IMR-90 (cell line): ENCODE data around the gene FANCL. TPM values are rescaled to one million over a fixed set of nuclear protein-coding genes. Genes with fewer than 3 reads are reported as not detected.

Experiments
- ATAC-seq: fragments of 200-7000 bp; cut with Tn5 transposase; 2 replicates; pipeline ENCODE4 v1.9.1; 2020; ENCODE audit warnings: low read depth, mild to moderate bottlenecking, moderate library complexity
- BruUV-seq: library from RNA; stranded (reverse); fragments of 400-500 nt; replicated peaks from 2 replicates; lab custom pipeline; 2021; lab: Mats Ljungman, UMichigan
- CTCF ChIA-PET: fragments of 300-600 bp; formaldehyde crosslinking; extraction: SDS; loops from one replicate; lab custom pipeline; 2021; ENCODE audit warnings: antibody characterized with exemption; lab: Yijun Ruan, JAX
- POLR2A ChIA-PET: fragments of 300-600 bp; sonication (Branson Sonifier 250); formaldehyde crosslinking; loops from one replicate; lab custom pipeline; 2022; ENCODE audit warnings: antibody characterized with exemption; ENCODE audit not compliant: unreplicated experiment; lab: Charles Lee
- DNase-seq: peaks from one replicate; pipeline ENCODE4 v3.0.0; 2013
- H2AFZ ChIP-seq: replicated peaks from 2 replicates; pipeline ENCODE3; 2013; ENCODE audit warnings: low read length, mild to moderate bottlenecking; ENCODE audit not compliant: poor library complexity
- H2AK5ac ChIP-seq: 2 replicates; pipeline ENCODE4 v1.6.1; 2013; ENCODE audit warnings: low read depth, low read length, inconsistent platforms
- H2AK9ac ChIP-seq: replicated peaks from 2 replicates; pipeline ENCODE3; 2013; ENCODE audit warnings: mild to moderate bottlenecking, low read depth, low read length, moderate library complexity; ENCODE audit not compliant: poor library complexity
- H2BK120ac ChIP-seq: 2 replicates; pipeline ENCODE4 v1.6.1; 2013; ENCODE audit warnings: low read depth, low read length, inconsistent platforms
- H2BK15ac ChIP-seq: 3 replicates; pipeline ENCODE4 v1.6.1; 2013; ENCODE audit warnings: low read depth, low read length, inconsistent platforms
- H2BK20ac ChIP-seq: 2 replicates; pipeline ENCODE4 v1.6.1; 2013; ENCODE audit warnings: low read depth, mild to moderate bottlenecking, inconsistent platforms, low read length, moderate library complexity
- H2BK5ac ChIP-seq: 2 replicates; pipeline ENCODE4 v1.6.1; 2013; ENCODE audit warnings: mild to moderate bottlenecking, low read depth, low read length, inconsistent platforms; ENCODE audit not compliant: poor library complexity, severe bottlenecking
- H3K14ac ChIP-seq: replicated peaks from 2 replicates; pipeline ENCODE4 v1.6.1; 2013; ENCODE audit warnings: low read depth, low read length, inconsistent platforms
- H3K18ac ChIP-seq: 2 replicates; pipeline ENCODE4 v1.6.1; 2013; ENCODE audit warnings: low read depth, low read length, control low read depth
- H3K23ac ChIP-seq: 2 replicates; pipeline ENCODE4 v1.6.1; 2013; ENCODE audit warnings: low read depth, low read length, inconsistent platforms
- H3K27ac ChIP-seq: 2 replicates; pipeline ENCODE4 v1.5.1; 2013; ENCODE audit warnings: mild to moderate bottlenecking, control low read depth, low read length; ENCODE audit not compliant: insufficient read depth
- H3K27me3 ChIP-seq: 2 replicates; pipeline ENCODE4 v1.6.1; 2013; ENCODE audit warnings: low read length; ENCODE audit not compliant: control insufficient read depth, insufficient read depth
- H3K36me3 ChIP-seq: 2 replicates; pipeline ENCODE4 v1.6.1; 2013; ENCODE audit warnings: low read length, mixed read lengths; ENCODE audit not compliant: control insufficient read depth, insufficient read depth
- H3K4ac ChIP-seq: 2 replicates; pipeline ENCODE4 v1.6.1; 2013; ENCODE audit warnings: low read depth, low read length, inconsistent platforms
- H3K4me1 ChIP-seq: 2 replicates; pipeline ENCODE4 v1.6.1; 2013; ENCODE audit warnings: low read length, mixed read lengths; ENCODE audit not compliant: control insufficient read depth, insufficient read depth
- H3K4me2 ChIP-seq: 2 replicates; pipeline ENCODE4 v1.6.1; 2013; ENCODE audit warnings: low read depth, mild to moderate bottlenecking, control low read depth, low read length, moderate library complexity
- H3K4me3 ChIP-seq: 2 replicates; pipeline ENCODE4 v1.5.1; 2013; ENCODE audit warnings: low read depth, mild to moderate bottlenecking, control low read depth, low read length, moderate library complexity; ENCODE audit not compliant: insufficient read depth
- H3K56ac ChIP-seq: 2 replicates; pipeline ENCODE4 v1.6.1; 2013; ENCODE audit warnings: low read length, inconsistent platforms; ENCODE audit not compliant: insufficient read depth; ENCODE audit errors: extremely low read depth
- H3K79me1 ChIP-seq, 2 experiments: 2 replicates each; pipeline ENCODE4 v1.6.1; 2013; ENCODE audit warnings: low read length in 2 of 2, inconsistent platforms in 1 of 2, low read depth in 1 of 2
- H3K9ac ChIP-seq: 2 replicates; pipeline ENCODE4 v1.6.1; 2013; ENCODE audit warnings: low read depth, low read length, control low read depth
- H3K9me1 ChIP-seq: 2 replicates; pipeline ENCODE4 v1.6.1; 2013; ENCODE audit warnings: low read length, inconsistent platforms; ENCODE audit not compliant: insufficient read depth
- H3K9me3 ChIP-seq: 2 replicates; pipeline ENCODE4 v1.6.1; 2013; ENCODE audit warnings: low read length; ENCODE audit not compliant: control insufficient read depth, insufficient read depth
- H4K20me1 ChIP-seq: 2 replicates; pipeline ENCODE4 v1.6.1; 2013; ENCODE audit warnings: low read length, inconsistent platforms; ENCODE audit not compliant: insufficient read depth
- H4K5ac ChIP-seq: 2 replicates; pipeline ENCODE4 v1.6.1; 2013; ENCODE audit warnings: mild to moderate bottlenecking, low read depth, low read length, control low read depth
- H4K8ac ChIP-seq, 2 experiments: 2 replicates each; pipeline ENCODE4 v1.6.1; 2013; ENCODE audit warnings: low read depth in 2 of 2, low read length in 2 of 2, control low read depth in 1 of 2, inconsistent platforms in 1 of 2
- H4K91ac ChIP-seq: 2 replicates; pipeline ENCODE4 v1.6.1; 2013; ENCODE audit warnings: low read depth, low read length, inconsistent platforms; ENCODE audit not compliant: insufficient read depth
- CEBPB ChIP-seq: IDR thresholded peaks from 2 replicates; pipeline ENCODE4 v1.6.1; 2012; ENCODE audit warnings: low read depth, low read length, improper control_type of control experiment
- CTCF ChIP-seq: conservative IDR thresholded peaks from 2 replicates; pipeline ENCODE4 v1.5.1; 2012; ENCODE audit warnings: mild to moderate bottlenecking, low read depth, low read length, improper control_type of control experiment
- MXI1 ChIP-seq: IDR thresholded peaks from 2 replicates; pipeline ENCODE4 v1.6.1; 2012; ENCODE audit warnings: low read depth, mild to moderate bottlenecking, low read length, moderate library complexity, borderline replicate concordance
- RAD21 ChIP-seq: IDR thresholded peaks from 2 replicates; pipeline ENCODE4 v1.6.1; 2012; ENCODE audit warnings: low read length, improper control_type of control experiment
- SMC3 ChIP-seq: fragments of 150-350 bp; IDR thresholded peaks from 2 replicates; pipeline ENCODE4 v1.6.1; 2016; ENCODE audit warnings: low read depth, mild to moderate bottlenecking, antibody characterized with exemption, low read length, moderate library complexity
- dilution Hi-C: fragments of 300-500 bp; cut with HindIII; formaldehyde crosslinking; loops from one replicate; pipeline ENCODE4 v1.14.3; 2018; ENCODE audit warnings: low sequenced_read_pairs; ENCODE audit not compliant: unreplicated experiment
- in situ Hi-C: fragments of 300-500 bp; cut with MboI; formaldehyde crosslinking; loops from 3 replicates; pipeline ENCODE4 v1.14.3; 2019; ENCODE audit warnings: low sequenced_read_pairs, inconsistent platforms, mixed read lengths
- intact Hi-C: fragments of 100-400 bp; cut with micrococcal nuclease; formaldehyde crosslinking; loops from 2 replicates; pipeline ENCODE4 v1.10.0; 2022
- polyA plus RNA-seq, 3 experiments: library from polyadenylated mRNA; depleted of rRNA; stranded (reverse); fragments of >200 nt; gene quantifications; 2 replicates each; pipeline ENCODE4 v1.2.3, GENCODE V29; 2012; ENCODE audit warnings: low replicate concordance in 1 of 3
- total RNA-seq: library from RNA; depleted of rRNA; stranded (reverse); fragments of >200 nt; gene quantifications from 2 replicates; pipeline ENCODE4 v1.2.3, GENCODE V29; 2012

Gene FANCL
- total and polyA plus RNA-seq, 2 of the 4 experiments (the other 2 are of a cell fraction): 9.0 to 12.7 TPM

GRCh38 chr2:58137221-58137620 is 103.9 kb downstream of the FANCL start:
- H3K4ac ChIP-seq: no peak overlapping the region
- H3K27me3 ChIP-seq: no peaks in the 10 kb centered on the region
- H3K4me3 ChIP-seq: no peak overlapping the region
- no peak overlapping the region for H2BK20ac ChIP-seq
- no peak overlapping the region for H4K91ac ChIP-seq
- H2AFZ ChIP-seq: no peak overlapping the region
- H2BK5ac ChIP-seq: no peak overlapping the region
- no peak overlapping the region for H2BK15ac ChIP-seq
- no peak overlapping the region for H4K8ac ChIP-seq
- H3K27ac ChIP-seq: no peak overlapping the region
- H3K14ac ChIP-seq: no peak overlapping the region
- H2AK9ac ChIP-seq: no peak overlapping the region
- H3K79me1 ChIP-seq: no peaks in the 10 kb centered on the region; a peak in 1 of 4 replicates
- in situ Hi-C loops (loop anchor here (25.0 kb wide), 1 partner anchor 300 kb away; no protein-coding TSS in a partner anchor), intact Hi-C loops (no loop called here), dilution Hi-C loops (no loop called here)
- no peak for TF ChIP-seq CEBPB
- no peak for TF ChIP-seq SMC3
- no peak for TF ChIP-seq MXI1
- TF ChIP-seq CTCF: no peak
- TF ChIP-seq RAD21: no peak
- H3K18ac ChIP-seq: no peak overlapping the region
- H2BK120ac ChIP-seq: no peak overlapping the region
- H3K9me1 ChIP-seq: no peaks in the 10 kb centered on the region
- BruUV-seq: no TSS peak
- ChIA-PET POLR2A (no interaction called here), CTCF (no interaction called here)
- H3K56ac ChIP-seq: no peak overlapping the region
- no peak overlapping the region for H3K23ac ChIP-seq
- no peaks in the 10 kb centered on the region for H4K20me1 ChIP-seq
- no peak overlapping the region for H3K4me2 ChIP-seq
- no peaks in the 10 kb centered on the region for H3K9me3 ChIP-seq
- ATAC-seq (no peak), DNase-seq (peak; percentile 68)
- no peak overlapping the region for H2AK5ac ChIP-seq
- no peaks in the 10 kb centered on the region; the same call in 1 of the 2 replicates for H3K4me1 ChIP-seq
- H3K9ac ChIP-seq: no peak overlapping the region
- peaks cover 2% of the 10 kb centered on the region; the same call in 1 of the 2 replicates for H3K36me3 ChIP-seq
- no peak overlapping the region for H4K5ac ChIP-seq
